Activated CD4-positive, alpha-beta T cell treated with anti-CD3 and anti-CD28 coated beads for 4 hours (primary cell): ENCODE measurements around the gene LRRC28.
A peak's percentile ranks its signal among the peaks of the same experiment; 100 is the strongest.
"Not testable (repeated sequence)": the region's sequence is repeated elsewhere in the genome, so short reads cannot be mapped to it uniquely, and the experiment has no call there.

ENCODE experiments used
- DNase-seq, 2 donors: peaks; one replicate each; pipeline ENCODE4 v3.0.0-alpha.2; 2020

The LRRC28 gene

GRCh38 chr15:99250857-99251841 is at the start of gene LRRC28:
Gene LRRC28 (plus strand): TSS chr15:99251481. CDS start chr15:99255958, 4,477 bp downstream.
- peak; percentile 92 for DNase-seq

- DNase-seq, result no peak
These were observed 49.1 kb upstream of the LRRC28 start for GRCh38 chr15:99202176-99202552.

- no peak for DNase-seq
These were observed 43.6 kb upstream of the LRRC28 start for GRCh38 chr15:99207672-99208071.

GRCh38 chr15:99209326-99209725 is 42.0 kb upstream of the LRRC28 start:
- DNase-seq, result no peak

- no peak for DNase-seq
These were observed 40.9 kb upstream of the LRRC28 start for GRCh38 chr15:99210334-99210733.

GRCh38 chr15:99211926-99212325 is 39.4 kb upstream of the LRRC28 start:
- no peak for DNase-seq

GRCh38 chr15:99212406-99212805 is 38.9 kb upstream of the LRRC28 start:
- DNase-seq, result no peak

- peak; percentile 34 to 53 for DNase-seq
These were observed 38.0 kb upstream of the LRRC28 start for GRCh38 chr15:99213187-99213811.

GRCh38 chr15:99224372-99225214 is 26.7 kb upstream of the LRRC28 start:
- no peak for DNase-seq

- DNase-seq, result no peak
These were observed 24.5 kb upstream of the LRRC28 start for GRCh38 chr15:99226802-99227201.

GRCh38 chr15:99228120-99228770 is 23.0 kb upstream of the LRRC28 start:
- no peak for DNase-seq

GRCh38 chr15:99230867-99231266 is 20.4 kb upstream of the LRRC28 start:
- DNase-seq, result no peak

- DNase-seq, result no peak
These were observed 18.5 kb upstream of the LRRC28 start for GRCh38 chr15:99232740-99233139.

- not testable (repeated sequence) for DNase-seq
These were observed 17.1 kb upstream of the LRRC28 start for GRCh38 chr15:99234160-99234559.

- DNase-seq, result no peak
These were observed 12.4 kb upstream of the LRRC28 start for GRCh38 chr15:99238849-99239248.

- no peak for DNase-seq
These were observed 11.6 kb upstream of the LRRC28 start for GRCh38 chr15:99239545-99240198.

- no peak for DNase-seq
These were observed 9.5 kb upstream of the LRRC28 start for GRCh38 chr15:99241752-99242151.

- no peak for DNase-seq
These were observed 7.0 kb upstream of the LRRC28 start for GRCh38 chr15:99244306-99244705.

- DNase-seq, result no peak
These were observed 4.2 kb upstream of the LRRC28 start for GRCh38 chr15:99247062-99247461.

- DNase-seq, result no peak
These were observed 3.1 kb upstream of the LRRC28 start for GRCh38 chr15:99248000-99248715.

GRCh38 chr15:99249270-99249841 is 1.9 kb upstream of the LRRC28 start, which contains the start of gene TTC23:
Gene TTC23 (minus strand): TSS chr15:99249581. CDS start chr15:99228712, 20,869 bp downstream.
- no peak for DNase-seq
